ENCODE data around the gene ENGASE. TPM values are rescaled to one million over a fixed set of nuclear protein-coding genes. Genes with fewer than 3 reads are reported as not detected.

Gene ENGASE
- total RNA-seq, 1 donor from 2014 or later = 31.5 TPM

GRCh38 chr17:79047923-79048825 lies 26.4 kb upstream of the ENGASE start:
- H3K4me3 ChIP-seq = peak overlapping the region; percentile 46
- DNase-seq = peak; percentile 55
- H3K27ac ChIP-seq (replicated peaks) = peak overlapping the region; percentile 91
- intact Hi-C loops (cut with micrococcal nuclease) = no loop called here
- H3K36me3 ChIP-seq = peaks cover 32% of the 10 kb centered on the region
- no peaks in the 10 kb centered on the region for H3K9me3 ChIP-seq (replicated peaks)
- H3K27me3 ChIP-seq (ENCODE audit: low read depth) = no peaks in the 10 kb centered on the region
- TF ChIP-seq CTCF (IDR thresholded peaks at IDR 0.05; ENCODE audit: borderline replicate concordance) = no peak
- peaks cover 56% of the 10 kb centered on the region for H3K4me1 ChIP-seq

GRCh38 chr17:79048826-79049755 lies 25.5 kb upstream of the ENGASE start:
- H3K27me3 ChIP-seq (ENCODE audit: low read depth) = no peaks in the 10 kb centered on the region
- TF ChIP-seq CTCF (IDR thresholded peaks at IDR 0.05; ENCODE audit: borderline replicate concordance) = no peak
- no peak for DNase-seq
- H3K4me1 ChIP-seq = peaks cover 63% of the 10 kb centered on the region
- peaks cover 9% of the 10 kb centered on the region for H3K9me3 ChIP-seq (replicated peaks)
- peak overlapping the region; percentile 91 for H3K27ac ChIP-seq (replicated peaks)
- no peak overlapping the region for H3K4me3 ChIP-seq
- H3K36me3 ChIP-seq = peaks cover 32% of the 10 kb centered on the region
- intact Hi-C loops (cut with micrococcal nuclease) = no loop called here

GRCh38 chr17:79049821-79050220 lies 24.8 kb upstream of the ENGASE start:
- no peak overlapping the region for H3K4me3 ChIP-seq
- TF ChIP-seq CTCF (IDR thresholded peaks at IDR 0.05; ENCODE audit: borderline replicate concordance) = no peak
- DNase-seq = no peak
- H3K4me1 ChIP-seq = peaks cover 63% of the 10 kb centered on the region
- peaks cover 32% of the 10 kb centered on the region for H3K36me3 ChIP-seq
- intact Hi-C loops (cut with micrococcal nuclease) = no loop called here
- peaks cover 16% of the 10 kb centered on the region for H3K9me3 ChIP-seq (replicated peaks)
- no peak overlapping the region for H3K27ac ChIP-seq (replicated peaks)
- no peaks in the 10 kb centered on the region for H3K27me3 ChIP-seq (ENCODE audit: low read depth)

- no peak for TF ChIP-seq CTCF (IDR thresholded peaks at IDR 0.05; ENCODE audit: borderline replicate concordance)
- Histone ChIP-seq H3K9me3 (replicated peaks) (peaks cover 16% of the 10 kb centered on the region), H3K27me3 (ENCODE audit: low read depth) (no peaks in the 10 kb centered on the region), H3K4me1 (peaks cover 56% of the 10 kb centered on the region), H3K4me3 (no peak overlapping the region), H3K27ac (replicated peaks) (no peak overlapping the region), H3K36me3 (peaks cover 32% of the 10 kb centered on the region)
- intact Hi-C loops (cut with micrococcal nuclease) = no loop called here
- no peak for DNase-seq
Measured at GRCh38 chr17:79050551-79050950, 24.1 kb upstream of the ENGASE start.

GRCh38 chr17:79051306-79051705 lies 23.3 kb upstream of the ENGASE start:
- peaks cover 32% of the 10 kb centered on the region for H3K36me3 ChIP-seq
- H3K4me1 ChIP-seq = peaks cover 49% of the 10 kb centered on the region
- H3K27me3 ChIP-seq (ENCODE audit: low read depth) = no peaks in the 10 kb centered on the region
- intact Hi-C loops (cut with micrococcal nuclease) = no loop called here
- peaks cover 16% of the 10 kb centered on the region for H3K9me3 ChIP-seq (replicated peaks)
- no peak overlapping the region for H3K4me3 ChIP-seq
- TF ChIP-seq CTCF (IDR thresholded peaks at IDR 0.05; ENCODE audit: borderline replicate concordance) = no peak
- no peak for DNase-seq
- H3K27ac ChIP-seq (replicated peaks) = no peak overlapping the region

Data from left ventricle myocardium inferior (tissue), 1 donor.